OCI-LY1 (cell line): ENCODE results near the gene SAG.

ENCODE experiments used
- H2AFZ ChIP-seq: fragments of 200-600 bp; sonication (generic), shearing (Covaris generic); 2 replicates; pipeline ENCODE4 v1.6.0; 2014; ENCODE audit warnings: antibody characterized with exemption, mild to moderate bottlenecking, low read length
- H3F3A ChIP-seq: fragments of 200-600 bp; sonication (generic), shearing (Covaris generic); 2 replicates; pipeline ENCODE4 v1.6.0; 2014; ENCODE audit warnings: mild to moderate bottlenecking, antibody characterized with exemption, low read length, moderate library complexity; ENCODE audit not compliant: insufficient read depth
- H3K27ac ChIP-seq: fragments of 200-600 bp; sonication (generic); 2 replicates; pipeline ENCODE4 v1.5.1; 2014; ENCODE audit warnings: low read length, mixed run types, mild to moderate bottlenecking, low read depth; ENCODE audit not compliant: poor library complexity, severe bottlenecking
- H3K27me3 ChIP-seq: fragments of 200-600 bp; sonication (generic); 2 replicates; pipeline ENCODE4 v1.6.0; 2014; ENCODE audit warnings: antibody characterized with exemption, mild to moderate bottlenecking, low read length, moderate library complexity; ENCODE audit not compliant: insufficient read depth
- H3K36me3 ChIP-seq: fragments of 200-600 bp; sonication (generic); 2 replicates; pipeline ENCODE4 v1.6.1; 2014; ENCODE audit warnings: mild to moderate bottlenecking, antibody characterized with exemption, low read length, moderate library complexity, mixed read lengths; ENCODE audit not compliant: insufficient read depth
- H3K4me1 ChIP-seq: fragments of 200-600 bp; sonication (generic); 2 replicates; pipeline ENCODE4 v1.5.1; 2014; ENCODE audit warnings: mild to moderate bottlenecking, low read length, moderate library complexity; ENCODE audit not compliant: insufficient read depth, severe bottlenecking
- H3K4me2 ChIP-seq: fragments of 200-600 bp; sonication (generic), shearing (Covaris generic); 2 replicates; pipeline ENCODE4 v1.6.1; 2014; ENCODE audit warnings: low read length
- H3K4me3 ChIP-seq: fragments of 200-600 bp; sonication (generic); 2 replicates; pipeline ENCODE4 v1.5.1; 2014; ENCODE audit warnings: low read length, low read depth, mild to moderate bottlenecking, mixed read lengths; ENCODE audit not compliant: poor library complexity, severe bottlenecking
- H3K79me2 ChIP-seq: fragments of 200-600 bp; shearing (Covaris generic); 2 replicates; pipeline ENCODE4 v1.6.1; 2016; ENCODE audit warnings: mixed run types, low read length, mixed read lengths; ENCODE audit not compliant: insufficient read depth
- H3K9ac ChIP-seq: fragments of 200-600 bp; sonication (generic), shearing (Covaris generic); 2 replicates; pipeline ENCODE4 v1.6.1; 2014; ENCODE audit warnings: mild to moderate bottlenecking, low read length, mixed read lengths
- H3K9me2 ChIP-seq: fragments of 200-600 bp; sonication (generic), shearing (Covaris generic); 2 replicates; pipeline ENCODE4 v1.6.1; 2014; ENCODE audit warnings: low read depth, mild to moderate bottlenecking, low read length, mixed read lengths
- H3K9me3 ChIP-seq: fragments of 200-600 bp; shearing (Covaris generic); 2 replicates; pipeline ENCODE4 v1.6.1; 2014; ENCODE audit warnings: low read length, mixed read lengths
- H4K20me1 ChIP-seq: fragments of 200-600 bp; sonication (generic), shearing (Covaris generic); 2 replicates; pipeline ENCODE4 v1.6.0; 2016; ENCODE audit warnings: mild to moderate bottlenecking, low read length; ENCODE audit not compliant: insufficient read depth
- EZH2 ChIP-seq: fragments of 200-600 bp; sonication (generic), shearing (Covaris generic); IDR thresholded peaks from 2 replicates; pipeline ENCODE4 v1.8.0; 2017; ENCODE audit warnings: borderline replicate concordance, mixed run types, mild to moderate bottlenecking, antibody characterized with exemption, low read length, moderate library complexity, mixed read lengths
- TF ChIP-seq, protein P1 (sequence below): fragments of 200-600 bp; sonication (generic), shearing (Covaris generic); IDR thresholded peaks from 2 replicates; pipeline ENCODE4 v1.5.1; 2017; ENCODE audit warnings: mild to moderate bottlenecking, antibody characterized with exemption, low read length, moderate library complexity, mixed read lengths

SAG gene

DNA sequence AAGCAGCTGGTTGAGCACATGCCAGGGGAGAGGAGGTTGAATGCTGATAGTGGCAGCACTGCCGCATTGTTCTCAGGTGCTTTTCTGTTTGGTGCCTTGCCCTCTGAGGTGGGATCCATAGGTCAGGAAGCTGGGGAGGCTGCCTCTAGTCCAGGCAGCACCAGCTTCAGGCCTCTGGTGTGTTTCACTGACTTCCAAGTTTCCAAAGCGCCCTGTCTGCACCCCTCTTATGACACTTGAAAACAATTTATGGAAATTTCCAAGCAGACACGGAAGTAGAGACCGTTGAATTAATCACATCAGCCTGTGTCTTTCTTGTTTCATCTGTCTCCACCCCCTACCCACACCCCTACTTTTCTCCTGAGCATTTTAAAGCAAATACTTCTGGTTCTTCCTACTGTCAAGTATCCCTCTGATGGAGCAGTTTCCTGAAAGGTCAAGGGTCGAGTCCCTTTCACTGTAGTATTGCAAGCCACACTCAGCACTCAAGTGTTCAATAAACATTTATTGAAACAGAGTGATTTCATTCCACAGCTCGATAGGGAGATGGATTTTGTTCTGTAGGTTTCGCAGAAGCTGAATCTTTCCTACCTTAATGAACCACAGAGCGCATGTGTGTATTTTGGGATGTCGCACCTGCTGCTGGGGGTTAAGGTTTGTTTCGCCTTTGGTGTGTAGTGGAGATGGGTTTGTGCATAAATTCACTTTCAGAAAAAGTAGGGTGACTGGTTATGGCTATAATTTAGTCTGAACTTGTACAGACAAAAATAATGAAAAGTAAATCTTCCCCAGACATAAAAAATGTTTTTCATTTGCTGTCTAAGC lies 68.1 kb downstream of the SAG start:
- no peaks in the 10 kb centered on the region; the same call in 1 of the 2 replicates for H4K20me1 ChIP-seq
- no peaks in the 10 kb centered on the region for H3F3A ChIP-seq
- TF ChIP-seq, protein P1, sequence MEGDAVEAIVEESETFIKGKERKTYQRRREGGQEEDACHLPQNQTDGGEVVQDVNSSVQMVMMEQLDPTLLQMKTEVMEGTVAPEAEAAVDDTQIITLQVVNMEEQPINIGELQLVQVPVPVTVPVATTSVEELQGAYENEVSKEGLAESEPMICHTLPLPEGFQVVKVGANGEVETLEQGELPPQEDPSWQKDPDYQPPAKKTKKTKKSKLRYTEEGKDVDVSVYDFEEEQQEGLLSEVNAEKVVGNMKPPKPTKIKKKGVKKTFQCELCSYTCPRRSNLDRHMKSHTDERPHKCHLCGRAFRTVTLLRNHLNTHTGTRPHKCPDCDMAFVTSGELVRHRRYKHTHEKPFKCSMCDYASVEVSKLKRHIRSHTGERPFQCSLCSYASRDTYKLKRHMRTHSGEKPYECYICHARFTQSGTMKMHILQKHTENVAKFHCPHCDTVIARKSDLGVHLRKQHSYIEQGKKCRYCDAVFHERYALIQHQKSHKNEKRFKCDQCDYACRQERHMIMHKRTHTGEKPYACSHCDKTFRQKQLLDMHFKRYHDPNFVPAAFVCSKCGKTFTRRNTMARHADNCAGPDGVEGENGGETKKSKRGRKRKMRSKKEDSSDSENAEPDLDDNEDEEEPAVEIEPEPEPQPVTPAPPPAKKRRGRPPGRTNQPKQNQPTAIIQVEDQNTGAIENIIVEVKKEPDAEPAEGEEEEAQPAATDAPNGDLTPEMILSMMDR = no peak
- TF ChIP-seq EZH2 = no peak
- peaks cover 18% of the 10 kb centered on the region for H3K4me1 ChIP-seq
- peaks cover 14% of the 10 kb centered on the region; the same call in 1 of the 2 replicates for H3K36me3 ChIP-seq
- no peak overlapping the region for H3K9ac ChIP-seq
- no peaks in the 10 kb centered on the region for H3K27me3 ChIP-seq
- no peak overlapping the region for H2AFZ ChIP-seq
- peak overlapping the region; percentile 45 for H3K4me2 ChIP-seq
- H3K27ac ChIP-seq = peak overlapping the region; percentile 39
- no peaks in the 10 kb centered on the region for H3K9me3 ChIP-seq
- no peaks in the 10 kb centered on the region for H3K9me2 ChIP-seq
- H3K79me2 ChIP-seq = no peaks in the 10 kb centered on the region
- H3K4me3 ChIP-seq = no peak overlapping the region

DNA sequence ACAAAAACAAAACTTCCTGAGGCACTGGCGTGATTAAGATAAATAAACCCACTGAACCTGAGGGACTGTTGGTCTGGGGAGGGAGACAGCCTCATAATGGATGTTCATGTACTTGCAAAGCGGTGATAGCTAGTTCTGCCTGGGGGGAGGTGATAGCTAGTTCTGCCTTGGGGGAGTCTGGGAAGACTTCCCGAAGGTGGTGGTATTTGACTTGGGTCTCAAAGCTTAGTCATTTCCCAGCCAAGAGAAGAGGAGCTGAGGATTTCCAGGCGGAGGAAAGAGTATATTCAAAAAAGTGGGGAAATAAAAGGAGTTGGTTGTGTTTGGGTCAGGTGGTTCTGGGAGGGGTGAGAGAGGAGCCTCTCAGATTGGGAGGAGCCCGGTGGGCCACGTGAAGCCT lies 71.4 kb downstream of the SAG start:
- H3K9me3 ChIP-seq = no peaks in the 10 kb centered on the region
- no peaks in the 10 kb centered on the region for H3K9me2 ChIP-seq
- no peak overlapping the region for H3K27ac ChIP-seq

DNA sequence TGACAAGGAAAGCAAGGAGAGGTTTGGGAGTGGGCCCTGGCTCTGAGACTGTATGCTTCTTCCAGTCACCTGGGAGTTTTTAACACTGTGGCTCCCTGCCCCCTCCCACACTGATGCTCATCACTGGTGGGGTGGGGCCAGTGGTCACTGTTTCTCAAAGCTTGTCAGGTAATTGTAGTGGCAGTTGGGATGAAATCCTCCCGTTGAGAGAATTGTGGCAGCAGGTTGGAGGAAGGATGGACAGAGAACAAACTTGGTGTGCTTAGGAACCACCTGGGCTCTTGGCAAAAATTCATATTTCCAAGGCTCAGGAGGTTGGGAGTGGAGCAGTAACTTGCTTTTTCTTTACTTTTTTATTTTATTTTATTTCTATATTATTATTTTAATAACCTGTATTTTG lies 71.8 kb downstream of the SAG start:
- Histone ChIP-seq H2AFZ (no peak overlapping the region), H4K20me1 (no peaks in the 10 kb centered on the region; the same call in 1 of the 2 replicates), H3K79me2 (no peaks in the 10 kb centered on the region), H3K36me3 (peaks cover 4% of the 10 kb centered on the region; the same call in 1 of the 2 replicates), H3K4me2 (no peak overlapping the region), H3K9me3 (no peaks in the 10 kb centered on the region), H3F3A (no peaks in the 10 kb centered on the region), H3K4me3 (no peak overlapping the region), H3K9me2 (no peaks in the 10 kb centered on the region), H3K4me1 (peaks cover 18% of the 10 kb centered on the region), H3K27me3 (no peaks in the 10 kb centered on the region), H3K27ac (no peak overlapping the region), H3K9ac (no peak overlapping the region)
- no peak for TF ChIP-seq EZH2
- TF ChIP-seq, protein P1 = no peak

More for the DNA sequence above, 71.4 kb downstream of the SAG start:
- no peaks in the 10 kb centered on the region; the same call in 1 of the 2 replicates for H4K20me1 ChIP-seq
- H3K4me1 ChIP-seq = peaks cover 18% of the 10 kb centered on the region
- H3K4me2 ChIP-seq = no peak overlapping the region
- H3K36me3 ChIP-seq = peaks cover 4% of the 10 kb centered on the region; the same call in 1 of the 2 replicates
- H2AFZ ChIP-seq = no peak overlapping the region
- H3K27me3 ChIP-seq = no peaks in the 10 kb centered on the region
- no peak overlapping the region for H3K9ac ChIP-seq
- no peaks in the 10 kb centered on the region for H3K79me2 ChIP-seq
- TF ChIP-seq EZH2 = no peak
- TF ChIP-seq, protein P1 = no peak
- H3K4me3 ChIP-seq = no peak overlapping the region
- H3F3A ChIP-seq = no peaks in the 10 kb centered on the region
